RPMI7951 (cell line): ENCODE data around the gene CCDC187. TPM values are rescaled to one million over a fixed set of nuclear protein-coding genes. Genes with fewer than 3 reads are reported as not detected.
"Not testable (repeated sequence)": the region's sequence is repeated elsewhere in the genome, so short reads cannot be mapped to it uniquely, and the experiment has no call there.

Source experiments
- DNase-seq: peaks from one replicate; pipeline ENCODE4 v3.0.0-alpha.2; 2012; ENCODE audit warnings: low read depth
- total RNA-seq: library from RNA; depleted of rRNA; stranded (reverse); fragments of >200 nt; shearing (Covaris generic); gene quantifications from 2 replicates; pipeline ENCODE4 v1.2.3, GENCODE V29; 2014; rRNA removed

The CCDC187 gene
- total RNA-seq = not detected in 2 replicates

DNA sequence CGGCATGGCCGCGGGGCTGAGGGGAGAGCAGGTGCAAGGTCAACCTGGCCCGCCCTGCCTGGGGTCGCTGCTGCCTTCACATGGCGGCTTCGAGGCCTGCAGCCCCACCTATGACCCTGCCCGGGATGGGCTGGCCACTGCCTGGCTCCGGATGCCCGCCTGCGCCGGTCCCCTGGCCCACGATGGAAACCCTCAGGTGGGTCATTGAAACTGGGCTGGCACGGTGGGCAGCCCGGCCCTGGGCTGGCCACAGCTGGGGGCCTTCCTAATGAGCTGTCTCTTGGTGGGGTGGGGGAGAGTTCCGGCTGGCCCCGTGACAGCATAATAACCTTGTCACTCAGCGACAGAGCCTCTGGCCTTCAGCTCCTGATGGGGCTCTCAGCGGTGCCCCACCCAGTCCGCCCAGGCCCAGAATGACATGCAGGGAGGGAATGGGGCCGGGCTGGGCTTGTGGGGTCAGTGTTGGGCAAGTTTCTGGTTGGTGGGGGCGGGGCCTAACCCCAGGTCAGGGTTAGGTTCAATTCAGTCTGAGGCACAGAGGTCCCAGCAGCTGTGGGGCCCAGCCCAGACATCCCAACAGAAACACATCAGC is at the start of gene CCDC187:
Gene CCDC187, minus strand, starts transcription at position 270 of the 592 bp plus-strand sequence. Its CDS starts 264 bp downstream, at position 6.
- no peak for DNase-seq

DNA sequence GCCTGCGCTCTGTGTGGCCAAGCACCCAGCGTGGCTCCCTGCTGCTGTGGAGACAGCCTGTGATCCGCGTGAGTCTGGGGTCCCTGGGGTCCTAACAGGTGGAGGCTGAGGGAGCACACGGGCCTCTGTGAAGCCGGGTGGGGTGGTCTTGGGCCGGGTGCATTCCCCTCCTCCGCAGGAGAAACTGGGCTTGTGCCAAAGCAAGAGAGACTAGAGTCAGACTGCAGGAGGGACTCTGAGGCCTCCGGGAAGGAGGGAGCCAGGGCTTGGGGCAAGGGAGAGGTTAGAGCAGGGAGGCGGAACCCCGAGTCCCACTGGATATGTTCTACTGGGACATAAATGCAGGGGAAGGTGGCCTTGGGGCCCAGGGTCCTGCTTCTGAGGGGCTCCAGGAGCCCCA is 49.2 kb upstream of the CCDC187 start:
- no peak for DNase-seq

DNA sequence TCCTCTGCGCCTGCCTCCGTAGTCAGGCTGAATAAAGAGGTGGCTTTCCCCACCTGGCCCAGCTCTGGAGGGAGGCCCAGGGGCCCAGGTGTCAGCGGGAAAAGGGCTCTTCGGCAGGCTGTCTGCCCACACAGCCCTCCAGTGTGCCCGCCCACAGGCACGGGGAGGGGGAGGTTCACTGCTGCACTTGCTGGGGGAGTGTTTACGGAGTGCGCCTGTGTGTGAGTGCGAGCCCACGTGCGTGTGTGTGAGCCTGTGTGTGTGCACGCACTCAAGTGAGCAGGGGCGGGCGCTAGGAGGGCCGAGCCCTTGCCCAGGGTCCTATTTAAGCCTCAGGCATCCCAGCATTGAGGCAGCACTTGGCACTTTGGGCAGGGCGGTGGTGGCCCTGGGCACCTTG is 48.8 kb upstream of the CCDC187 start:
- DNase-seq = no peak

DNA sequence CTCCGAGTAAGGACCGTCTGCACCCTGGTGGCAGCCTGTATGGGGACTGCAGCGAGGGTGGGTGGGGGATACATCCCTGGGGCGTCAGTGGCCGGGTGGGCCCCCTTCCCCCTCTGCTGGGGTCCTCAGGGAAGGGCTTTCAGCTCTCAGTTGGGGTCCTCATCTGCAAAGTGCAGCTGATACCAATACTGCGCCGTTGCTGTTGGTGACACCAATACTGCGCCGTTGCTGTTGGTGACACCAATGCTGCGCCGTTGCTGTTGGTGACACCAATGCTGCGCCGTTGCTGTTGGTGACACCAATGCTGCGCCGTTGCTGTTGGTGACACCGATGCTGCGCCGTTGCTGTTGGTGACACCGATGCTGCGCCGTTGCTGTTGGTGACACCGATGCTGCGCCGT is 48.0 kb upstream of the CCDC187 start:
- DNase-seq = not testable (repeated sequence)

DNA sequence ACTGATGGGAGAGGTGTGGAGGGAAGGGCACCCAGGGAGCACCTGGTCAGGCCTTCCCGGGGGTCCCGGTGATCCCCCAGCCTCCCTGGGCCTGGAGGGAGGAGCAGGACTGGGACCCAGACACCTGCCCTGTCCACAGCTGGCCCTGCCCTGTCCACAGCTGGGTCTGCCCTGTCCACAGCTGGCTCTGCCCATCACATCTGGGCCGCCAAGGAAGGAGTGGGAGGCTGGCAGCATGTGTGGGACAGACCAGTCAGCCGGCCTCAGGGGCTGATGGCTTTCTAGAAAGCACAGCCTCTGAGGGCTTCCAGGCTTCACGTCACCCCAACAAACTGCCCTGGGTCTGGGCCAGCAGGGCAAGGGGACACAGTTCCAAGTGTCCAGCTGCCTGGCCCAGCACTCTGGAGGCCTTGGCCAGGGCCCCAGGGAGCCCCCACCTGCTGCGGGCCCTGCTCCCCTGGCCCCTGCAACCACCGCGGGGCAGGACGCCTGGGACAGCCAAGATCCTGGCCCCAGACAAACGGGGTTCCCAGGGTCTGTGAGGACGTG is 47.4 kb upstream of the CCDC187 start:
- DNase-seq = no peak

DNA sequence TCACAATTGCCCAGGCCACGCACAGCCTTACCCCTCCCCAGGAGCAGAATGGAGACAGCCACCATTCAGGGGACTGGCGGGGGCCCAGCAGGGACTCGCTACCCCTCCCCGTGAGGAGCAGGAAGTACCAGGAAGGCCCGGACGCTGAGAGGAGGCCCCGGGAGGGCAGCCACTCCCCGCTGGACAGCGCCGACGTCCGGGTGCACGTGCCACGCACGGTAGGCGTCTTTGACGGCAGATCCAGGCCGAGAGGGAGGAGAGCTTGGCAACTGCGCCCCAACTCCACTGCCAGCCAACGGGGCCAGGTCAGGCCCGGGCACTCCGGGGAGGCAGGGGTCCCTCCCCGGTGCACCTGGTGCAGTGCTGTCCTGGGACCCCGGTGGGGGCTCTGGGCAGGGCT is 45.7 kb upstream of the CCDC187 start:
- DNase-seq = no peak

DNA sequence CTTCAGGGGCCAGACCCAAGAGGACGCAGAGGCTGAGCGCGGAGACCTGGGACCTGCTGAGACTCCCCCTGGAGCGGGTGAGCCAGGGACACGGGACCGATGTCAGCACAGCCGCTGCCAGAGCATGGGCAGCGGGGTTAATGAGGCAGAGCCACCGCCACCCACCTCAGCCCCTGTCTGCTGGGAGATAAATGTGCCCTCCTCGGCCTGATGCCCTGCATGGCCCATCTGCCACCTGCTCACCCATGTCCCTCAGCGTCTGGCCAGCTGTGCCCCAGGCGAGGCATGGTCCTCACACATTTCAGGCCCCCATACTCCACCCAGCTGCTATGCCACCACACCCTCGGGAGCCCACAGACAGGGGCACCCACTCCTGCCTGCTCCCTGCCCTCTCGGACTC is 44.8 kb upstream of the CCDC187 start:
- DNase-seq = no peak

DNA sequence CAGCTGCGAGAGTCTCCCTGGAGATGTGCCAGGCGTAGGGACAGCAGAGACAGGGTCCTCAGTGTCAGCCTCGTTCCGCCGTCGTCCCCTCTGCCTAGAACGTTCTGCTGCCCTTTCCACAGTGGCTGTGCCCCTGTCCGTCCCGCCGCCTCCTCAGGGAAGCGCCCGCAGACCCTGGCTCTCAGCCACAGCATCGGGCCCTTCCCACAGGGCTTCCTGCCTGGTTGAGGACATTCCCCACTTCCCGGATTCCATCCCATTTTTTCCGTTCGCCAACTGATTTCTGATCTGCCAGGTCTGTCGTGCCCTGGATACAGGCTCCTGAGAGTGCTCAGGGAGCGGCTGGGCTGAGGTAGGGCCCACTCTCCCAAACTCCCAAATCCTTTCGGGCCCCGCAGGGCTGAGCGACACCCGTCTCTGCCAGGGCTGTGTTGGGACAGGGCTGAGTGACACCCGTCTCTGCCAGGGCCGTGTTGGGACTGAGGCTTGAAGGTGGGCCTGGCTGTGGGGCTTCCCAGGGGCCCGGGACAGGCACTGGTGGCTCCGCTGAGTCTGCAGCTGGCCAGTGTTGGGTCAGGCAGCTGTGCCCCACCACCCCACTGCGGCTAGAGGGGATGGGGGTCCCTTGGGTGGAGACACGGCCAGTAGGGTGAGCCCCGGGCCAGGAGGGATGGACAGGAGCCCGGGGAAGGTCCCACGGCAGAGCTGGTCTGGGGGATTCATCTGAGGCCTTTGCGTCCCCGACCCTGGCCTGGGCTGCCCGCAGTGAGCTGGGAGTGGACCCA is 43.8 kb upstream of the CCDC187 start:
- no peak for DNase-seq

DNA sequence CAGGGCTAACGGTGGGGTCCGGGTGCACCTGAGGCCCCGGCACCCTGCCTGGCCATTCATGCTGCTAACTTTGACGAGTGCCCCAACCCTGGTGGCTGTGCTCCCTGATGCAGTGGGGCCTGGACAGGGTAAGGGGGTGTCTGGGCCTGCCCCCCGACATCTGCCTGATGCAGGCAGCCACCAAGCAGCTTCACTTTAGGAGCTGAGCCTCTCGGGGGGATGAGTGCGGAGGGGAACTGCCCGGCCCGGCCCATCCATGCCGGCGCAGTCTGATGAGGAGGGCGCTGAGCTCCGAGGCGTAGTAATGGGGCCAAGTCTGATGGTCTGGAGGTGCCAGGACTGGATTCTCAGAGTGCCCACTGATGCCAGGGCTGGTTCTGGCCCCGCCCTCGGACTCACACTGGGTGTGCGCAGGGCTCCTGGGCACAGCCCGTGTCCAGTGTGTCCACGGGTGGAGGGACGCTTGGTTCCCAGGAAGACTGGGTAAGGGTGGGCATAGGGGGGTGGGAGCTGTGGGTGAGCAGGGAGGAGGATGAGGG is 43.1 kb upstream of the CCDC187 start:
- no peak for DNase-seq

DNA sequence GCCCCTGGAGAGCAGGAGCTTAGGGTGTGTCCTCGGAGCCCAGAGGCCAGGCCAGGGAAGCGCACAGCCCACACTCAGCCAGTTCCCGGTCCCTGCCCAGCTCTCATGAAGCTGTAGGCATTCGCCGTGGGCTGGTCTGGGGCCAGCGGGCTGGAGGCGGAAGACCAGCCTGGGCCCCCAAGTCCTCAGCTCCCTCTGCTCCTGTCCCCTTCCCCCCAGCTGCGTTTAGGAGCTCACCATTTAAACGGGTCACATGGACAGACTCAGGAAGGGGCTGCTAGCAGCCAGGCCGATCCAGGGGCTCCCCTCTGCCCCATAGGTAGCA is 42.2 kb upstream of the CCDC187 start:
- DNase-seq = no peak

DNA sequence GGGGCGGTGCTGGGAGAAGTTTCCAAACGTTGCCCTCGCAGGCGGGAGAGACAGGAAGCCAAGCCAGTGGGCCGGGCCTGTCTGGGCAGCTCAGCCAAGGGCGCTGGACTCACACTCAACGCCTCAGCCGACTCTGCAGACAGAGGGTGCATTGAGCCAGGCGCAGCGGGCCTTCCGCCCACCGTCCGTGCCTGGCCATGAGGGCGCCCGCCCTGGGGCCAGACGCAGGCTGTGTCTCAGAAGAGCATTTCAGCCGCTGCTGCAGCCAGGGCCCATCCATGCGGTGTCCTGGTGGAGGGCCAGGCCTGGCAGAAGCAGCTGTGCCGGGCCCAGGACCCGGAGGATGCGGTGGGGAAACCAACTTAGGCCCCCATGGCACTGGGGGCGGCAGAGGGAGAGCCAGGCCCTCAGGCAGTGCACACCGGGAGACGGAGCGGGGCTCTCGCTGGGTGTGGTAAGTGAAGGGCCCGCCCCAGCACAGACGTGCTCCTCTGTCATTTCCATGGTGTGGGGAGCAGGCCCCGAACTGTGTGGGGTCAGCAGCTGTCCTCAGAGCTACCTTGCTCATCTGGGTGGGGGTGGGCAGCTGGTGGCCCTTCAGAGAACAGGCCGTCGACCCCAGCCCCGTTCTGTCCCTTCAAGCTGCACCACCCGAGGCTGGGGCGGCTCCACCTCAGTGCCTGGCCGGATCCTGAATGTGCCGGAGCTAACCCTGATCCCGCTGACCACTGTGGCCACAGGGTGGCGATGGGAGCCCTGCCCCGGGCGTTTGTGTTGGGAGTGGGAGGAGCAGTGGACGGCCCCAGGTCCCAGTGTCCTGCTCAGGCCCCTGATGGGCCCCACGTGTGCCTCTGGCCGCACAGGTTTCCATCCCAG is 41.6 kb upstream of the CCDC187 start:
- peak; percentile 75 for DNase-seq

DNA sequence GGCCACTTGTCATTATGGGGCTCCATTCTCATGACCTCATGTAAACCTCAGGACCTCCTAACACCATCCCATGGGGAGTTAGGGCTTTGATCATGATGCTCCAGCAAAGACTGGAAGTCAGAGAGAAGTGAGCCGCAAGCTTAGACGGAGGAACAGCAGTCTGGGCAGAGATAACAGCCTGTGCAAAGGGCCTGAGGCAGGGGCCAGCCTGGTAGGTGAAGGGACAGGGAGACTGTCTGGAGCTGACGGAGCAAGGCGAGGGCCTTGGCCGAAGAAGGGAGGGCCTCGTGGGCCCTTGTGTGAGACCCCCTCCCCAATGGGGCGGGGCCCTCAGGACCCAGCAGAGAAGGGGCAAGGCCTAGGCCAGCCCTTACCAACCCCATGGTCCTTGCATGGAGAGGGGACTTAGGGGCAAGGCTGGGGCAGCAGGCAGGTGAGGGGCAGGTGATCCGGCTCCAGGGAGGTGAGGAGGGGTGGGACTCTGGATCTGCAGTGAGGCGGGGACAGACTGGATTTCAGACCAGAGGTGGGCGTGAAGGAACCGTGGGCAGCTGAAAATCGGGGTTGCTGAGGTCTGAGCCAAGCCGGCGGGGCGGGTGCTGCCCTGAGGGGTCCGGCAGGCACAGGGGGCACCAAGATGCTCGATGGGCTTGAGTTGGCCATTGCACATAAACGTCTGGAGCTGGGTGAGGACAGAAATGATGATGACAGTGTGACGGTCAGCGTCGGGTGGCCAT is 40.8 kb upstream of the CCDC187 start:
- DNase-seq = no peak

DNA sequence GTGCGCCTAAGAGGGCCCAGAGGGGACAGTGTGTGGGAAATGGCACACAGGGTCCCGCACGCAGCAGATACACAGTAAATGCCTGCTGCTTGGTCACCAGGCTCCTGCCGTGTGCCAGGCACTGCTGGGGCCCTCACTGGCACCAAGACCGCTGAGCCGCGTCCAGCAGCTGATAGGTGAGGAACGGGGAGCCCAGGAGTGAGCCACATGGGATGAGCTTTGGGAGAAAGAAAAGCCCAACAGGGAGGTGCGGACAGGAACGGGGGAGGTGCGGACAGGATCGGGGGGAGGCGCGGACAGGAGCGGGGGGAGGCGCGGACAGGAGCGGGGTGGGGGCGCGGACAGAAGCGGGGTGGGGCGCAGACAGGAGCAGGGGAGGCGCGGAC is 40.0 kb upstream of the CCDC187 start:
- no peak for DNase-seq

DNA sequence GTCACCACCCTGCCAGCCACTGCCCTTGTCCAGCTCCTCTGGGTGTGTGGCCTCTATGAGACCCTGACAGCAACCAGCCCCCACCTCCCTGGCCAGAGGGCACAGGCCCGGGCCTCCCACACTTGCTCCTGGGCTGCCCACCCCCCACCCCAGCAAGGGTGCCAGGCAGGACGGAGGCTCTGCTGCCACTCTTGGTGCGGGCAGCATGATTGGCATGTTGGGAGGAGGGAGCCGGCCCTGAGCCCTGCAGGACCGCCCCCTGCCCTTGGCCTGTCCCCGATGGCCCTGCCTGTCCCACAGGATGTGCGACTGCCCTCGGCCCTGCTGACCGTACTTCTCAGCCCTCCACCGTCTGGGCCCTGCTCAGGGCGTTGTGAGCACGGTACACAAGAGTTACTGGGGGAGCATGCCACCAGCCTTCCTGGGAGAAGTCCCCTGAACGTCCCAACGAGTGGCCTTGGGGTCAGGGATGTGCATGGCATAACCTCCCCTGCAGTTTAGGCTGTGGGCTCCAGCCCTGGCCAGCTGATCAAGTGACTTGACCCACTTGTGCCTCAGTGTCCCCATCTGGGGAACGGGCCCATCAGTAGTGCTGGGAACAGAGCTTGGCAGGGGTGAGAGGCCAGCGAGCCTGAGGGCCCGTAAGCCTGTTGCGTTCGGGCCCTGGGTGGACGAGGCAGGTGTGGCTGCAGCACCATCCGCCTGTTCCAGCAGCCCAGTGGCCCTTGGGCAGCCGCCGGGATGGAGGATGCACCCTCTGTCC is 39.4 kb upstream of the CCDC187 start:
- DNase-seq = no peak

DNA sequence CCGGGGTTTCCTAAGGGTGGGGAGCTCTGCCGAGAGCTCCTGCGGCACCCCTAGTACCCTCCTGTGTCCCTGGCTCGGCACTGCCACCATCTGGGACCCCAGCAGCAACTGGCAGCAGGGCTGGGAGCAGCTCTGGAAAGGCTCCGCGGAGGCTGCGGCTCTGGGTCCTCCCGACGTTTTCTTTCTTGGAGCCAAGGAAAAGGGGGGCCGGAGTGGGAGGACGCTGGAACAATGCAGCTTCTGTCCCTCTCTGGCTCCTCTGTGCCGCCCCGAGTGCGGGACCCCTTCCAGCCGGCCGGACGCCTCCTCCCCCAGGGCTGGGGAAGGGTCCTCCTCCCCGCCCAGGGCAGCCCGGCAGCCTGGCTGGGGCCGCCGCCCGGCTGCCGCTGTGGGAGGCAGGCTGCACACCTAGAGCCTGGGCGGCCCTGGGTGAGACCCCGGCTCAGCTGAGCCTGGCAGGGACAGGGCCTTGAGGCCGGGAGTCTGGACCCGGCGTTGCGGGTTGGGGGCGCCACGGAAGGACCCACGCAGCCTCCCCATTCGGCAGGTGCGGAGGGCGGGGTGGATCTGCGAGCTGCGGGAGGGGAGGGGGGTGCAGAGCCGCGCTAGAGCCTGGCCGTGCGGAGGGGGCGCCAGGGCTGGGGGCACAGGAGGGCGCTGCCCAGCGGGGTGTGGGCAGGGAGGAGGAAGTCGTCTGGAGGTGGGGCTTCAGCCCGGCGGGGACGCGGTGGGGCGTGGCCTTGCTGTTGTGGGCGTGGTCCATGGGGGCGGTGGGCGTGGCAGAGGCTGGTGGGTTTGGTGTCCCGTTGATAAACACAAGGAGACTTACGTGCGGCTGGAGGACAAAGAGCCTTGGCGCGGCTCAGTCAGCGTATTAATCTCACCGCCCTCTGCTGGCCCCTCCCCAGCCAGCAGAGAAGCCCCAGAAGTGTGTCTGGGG is 38.6 kb upstream of the CCDC187 start:
- peak; percentile 69 for DNase-seq

DNA sequence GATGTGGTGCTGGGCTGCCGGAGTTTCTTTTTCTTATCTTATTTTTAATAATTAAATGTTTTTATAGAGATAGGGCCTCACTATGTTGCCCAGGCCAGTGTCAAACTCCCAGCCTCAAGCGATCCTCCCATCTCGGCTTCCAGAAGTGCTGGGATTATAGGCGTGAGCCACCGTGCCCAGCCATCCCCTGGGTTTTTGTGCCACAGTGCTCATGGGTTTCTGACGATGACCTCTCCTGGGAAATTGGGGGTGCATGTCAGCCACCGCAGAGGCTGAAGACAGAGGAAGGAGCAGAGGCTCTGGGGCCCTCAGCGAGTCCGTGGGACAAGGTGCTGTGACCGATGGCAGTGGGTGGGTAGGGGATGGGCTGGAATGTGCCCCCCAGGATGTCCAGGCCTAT is 37.9 kb upstream of the CCDC187 start:
- DNase-seq = no peak

DNA sequence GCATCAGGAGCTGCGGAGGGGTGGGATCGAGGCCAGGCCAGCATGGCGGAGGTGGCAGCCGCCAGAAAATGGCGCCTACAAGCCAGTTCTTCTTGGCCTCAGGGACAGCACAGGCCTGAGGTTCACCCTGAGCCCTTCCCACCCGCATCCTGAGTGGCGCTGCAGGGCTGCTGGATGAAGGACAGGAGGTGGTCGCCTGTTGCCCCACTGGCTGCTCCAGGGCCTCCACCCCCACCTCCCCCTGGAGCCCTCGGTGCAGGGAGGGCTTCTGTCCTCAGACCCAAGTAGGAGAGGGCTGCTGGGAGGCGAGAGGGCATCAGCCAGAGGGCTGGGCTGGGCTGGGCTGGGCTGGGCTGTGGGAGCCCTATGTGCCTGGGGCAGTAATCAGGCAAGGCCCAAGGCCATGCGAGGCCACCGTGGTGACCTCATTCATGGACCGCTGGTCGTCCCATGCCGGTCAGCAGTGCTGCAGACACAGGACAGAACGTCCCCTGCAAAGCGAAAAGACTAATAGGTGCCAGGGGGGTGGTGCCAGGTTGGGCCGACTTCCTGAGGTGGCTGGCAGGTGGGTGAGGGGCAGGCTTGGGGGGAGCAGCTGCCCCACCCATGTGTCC is 37.3 kb upstream of the CCDC187 start:
- DNase-seq = no peak

DNA sequence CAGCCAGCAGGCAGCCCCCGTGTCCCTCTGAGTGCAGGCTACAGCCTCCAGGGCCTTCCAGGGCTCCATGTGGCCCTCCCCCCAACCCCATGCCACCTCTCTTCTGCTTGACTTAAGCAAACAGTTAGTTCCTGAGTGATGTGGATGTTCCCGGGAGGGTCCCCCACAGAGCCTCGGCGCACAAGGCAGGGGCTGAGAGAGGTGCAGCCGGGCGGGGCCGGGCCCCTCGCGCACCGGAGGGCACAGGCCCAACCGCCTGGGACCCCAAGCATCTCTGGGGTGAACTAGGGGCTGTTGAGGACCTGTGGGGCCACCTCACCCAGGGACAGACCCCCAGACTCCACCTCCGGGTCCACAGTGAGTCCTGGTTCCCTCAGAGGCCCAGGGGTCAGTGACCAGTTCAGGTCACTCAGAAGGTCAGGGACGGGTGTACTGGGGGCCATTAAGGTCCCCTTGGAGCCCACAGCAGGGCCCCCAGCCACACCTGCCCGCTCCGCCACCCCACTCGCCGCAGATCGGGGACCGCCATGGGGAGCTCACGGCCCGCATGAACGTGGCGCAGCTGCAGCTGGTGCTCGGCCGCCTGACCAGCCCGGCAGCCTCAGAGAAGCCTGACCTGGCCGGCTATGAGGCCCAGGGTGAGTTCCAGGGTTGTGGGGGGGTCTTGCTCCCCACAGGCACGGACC is 36.6 kb upstream of the CCDC187 start:
- no peak for DNase-seq

DNA sequence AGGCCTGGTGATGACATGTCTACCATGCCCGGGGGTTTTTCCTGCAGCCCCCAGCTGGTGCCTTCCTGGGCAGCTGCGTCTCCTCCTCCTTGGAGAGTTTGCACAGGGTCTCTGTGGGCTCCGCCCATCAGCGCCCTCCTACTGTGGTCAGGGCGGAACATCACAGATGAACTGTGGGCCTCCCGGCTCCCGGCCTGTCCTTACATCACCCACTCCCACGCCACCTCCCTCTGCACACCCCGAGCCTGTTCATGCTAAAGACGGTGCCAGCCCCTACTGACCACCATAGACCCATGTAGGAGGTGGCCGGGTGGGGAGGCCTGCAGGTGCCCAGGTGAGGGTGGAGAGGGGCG is 36.0 kb upstream of the CCDC187 start:
- DNase-seq = no peak
